ENCODE measurements around the gene CASD1.

CASD1 gene

GRCh38 chr7:94509264-94509886 lies at the start of gene CASD1:
Gene CASD1, plus strand, starts transcription at chr7:94509809. Its CDS starts 276 bp downstream, at chr7:94510085.
- no peak for DNase-seq (ENCODE audit: low read depth)

GRCh38 chr7:94466516-94466915 lies 43.1 kb upstream of the CASD1 start:
- DNase-seq (ENCODE audit: low read depth): no peak

GRCh38 chr7:94471604-94472003 lies 38.0 kb upstream of the CASD1 start:
- no peak for DNase-seq (ENCODE audit: low read depth)

- DNase-seq (ENCODE audit: low read depth): no peak
Measured at GRCh38 chr7:94472608-94473007, 37.0 kb upstream of the CASD1 start.

GRCh38 chr7:94476251-94476840 lies 33.3 kb upstream of the CASD1 start:
- no peak for DNase-seq (ENCODE audit: low read depth)

- no peak for DNase-seq (ENCODE audit: low read depth)
Measured at GRCh38 chr7:94477878-94478277, 31.7 kb upstream of the CASD1 start.

- DNase-seq (ENCODE audit: low read depth): no peak
Measured at GRCh38 chr7:94478648-94479214, 30.9 kb upstream of the CASD1 start.

- DNase-seq (ENCODE audit: low read depth): no peak
Measured at GRCh38 chr7:94481279-94481678, 28.3 kb upstream of the CASD1 start.

GRCh38 chr7:94482796-94483195 lies 26.8 kb upstream of the CASD1 start:
- no peak for DNase-seq (ENCODE audit: low read depth)

GRCh38 chr7:94483843-94484242 lies 25.8 kb upstream of the CASD1 start:
- no peak for DNase-seq (ENCODE audit: low read depth)

GRCh38 chr7:94486216-94486615 lies 23.4 kb upstream of the CASD1 start:
- no peak for DNase-seq (ENCODE audit: low read depth)

GRCh38 chr7:94491410-94491809 lies 18.2 kb upstream of the CASD1 start:
- DNase-seq (ENCODE audit: low read depth): no peak

GRCh38 chr7:94492601-94493000 lies 17.0 kb upstream of the CASD1 start:
- no peak for DNase-seq (ENCODE audit: low read depth)

GRCh38 chr7:94497874-94498670 lies 11.5 kb upstream of the CASD1 start:
- no peak for DNase-seq (ENCODE audit: low read depth)

- no peak for DNase-seq (ENCODE audit: low read depth)
Measured at GRCh38 chr7:94498918-94499317, 10.7 kb upstream of the CASD1 start.

- no peak for DNase-seq (ENCODE audit: low read depth)
Measured at GRCh38 chr7:94507462-94507861, 2.1 kb upstream of the CASD1 start.

GRCh38 chr7:94507962-94508361 lies 1.6 kb upstream of the CASD1 start:
- DNase-seq (ENCODE audit: low read depth): no peak

- peak; percentile 30 for DNase-seq (ENCODE audit: low read depth)
Measured at GRCh38 chr7:94509887-94510581, 425 bp downstream of the CASD1 start.

GRCh38 chr7:94510582-94511496 lies 1.2 kb downstream of the CASD1 start:
- no peak for DNase-seq (ENCODE audit: low read depth)

- no peak for DNase-seq (ENCODE audit: low read depth)
Measured at GRCh38 chr7:94511718-94512117, 2.1 kb downstream of the CASD1 start.
